NCI-H748 (cell line): ENCODE results near the gene ALG12.

Source experiments
- DNase-seq: peaks from one replicate; lab custom pipeline; 2025; ENCODE audit not compliant: unreplicated experiment; lab: John Stamatoyannopoulos, UW

Gene ALG12

GRCh38 chr22:49930596-49931412 is 12.6 kb upstream of the ALG12 start:
- DNase-seq, result peak; percentile 89

GRCh38 chr22:49929994-49930575 is 11.8 kb upstream of the ALG12 start:
- peak; percentile 46 for DNase-seq

- peak; percentile 68 for DNase-seq
These were observed 11.2 kb upstream of the ALG12 start for GRCh38 chr22:49929211-49929979.

GRCh38 chr22:49928555-49929210 is 10.4 kb upstream of the ALG12 start:
- DNase-seq, result no peak

- no peak for DNase-seq
These were observed 9.9 kb upstream of the ALG12 start for GRCh38 chr22:49928185-49928495.

- DNase-seq, result no peak
These were observed 9.4 kb upstream of the ALG12 start for GRCh38 chr22:49927483-49928184.

GRCh38 chr22:49926916-49927315 is 8.7 kb upstream of the ALG12 start:
- no peak for DNase-seq

- no peak for DNase-seq
These were observed 7.4 kb upstream of the ALG12 start for GRCh38 chr22:49925525-49926128.

GRCh38 chr22:49924113-49924833 is 6.0 kb upstream of the ALG12 start:
- DNase-seq, result peak; percentile 32

GRCh38 chr22:49923445-49923844 is 5.2 kb upstream of the ALG12 start:
- DNase-seq, result no peak

- no peak for DNase-seq
These were observed 4.7 kb upstream of the ALG12 start for GRCh38 chr22:49922926-49923325.

- no peak for DNase-seq
These were observed 4.2 kb upstream of the ALG12 start for GRCh38 chr22:49922484-49922883.

GRCh38 chr22:49921508-49922278 is 3.5 kb upstream of the ALG12 start:
- DNase-seq, result no peak

GRCh38 chr22:49920859-49921258 is 2.6 kb upstream of the ALG12 start:
- no peak for DNase-seq

- no peak for DNase-seq
These were observed 958 bp upstream of the ALG12 start for GRCh38 chr22:49918911-49919881.

- DNase-seq, result no peak
These were observed 1.4 kb downstream of the ALG12 start for GRCh38 chr22:49916831-49917230.

- no peak for DNase-seq
These were observed 2.6 kb downstream of the ALG12 start for GRCh38 chr22:49915610-49916009.

- no peak for DNase-seq
These were observed 4.0 kb downstream of the ALG12 start for GRCh38 chr22:49914256-49914655.
